K562 (cell line): ENCODE data around the gene TEX28.
"Not testable (repeated sequence)": the region's sequence is repeated elsewhere in the genome, so short reads cannot be mapped to it uniquely, and the experiment has no call there.

Source experiments
- EHMT2 ChIP-seq: fragments of 450-650 bp; IDR thresholded peaks from 2 replicates; pipeline ENCODE4 v1.6.1; 2018; ENCODE audit warnings: antibody characterized with exemption
- MAFG ChIP-seq: fragments of 450-650 bp; conservative IDR thresholded peaks from 2 replicates; pipeline ENCODE4 v1.6.1; 2016; ENCODE audit warnings: missing genetic modification characterization, missing compliant biosample characterization
- MBD2 ChIP-seq: sonication (generic); IDR thresholded peaks from 2 replicates; pipeline ENCODE4 v1.6.1; 2016; ENCODE audit warnings: low read depth, borderline replicate concordance
- NRF1 ChIP-seq, 2 experiments: fragments of 450-650 bp; IDR thresholded peaks in 1 of 2; conservative IDR thresholded peaks in 1 of 2; 2 replicates each; pipeline ENCODE4 v1.6.1; 2014; ENCODE audit warnings: mild to moderate bottlenecking in 2 of 2
- POLR2A ChIP-seq: fragments of 450-650 bp; conservative IDR thresholded peaks from 2 replicates; pipeline ENCODE4 v1.6.1; 2016
- RFX5 ChIP-seq: IDR thresholded peaks from 2 replicates; pipeline ENCODE4 v1.6.1; 2011; ENCODE audit warnings: low read depth, mild to moderate bottlenecking, improper control_type of control experiment, low read length
- SMAD1 ChIP-seq: fragments of 150-350 bp; IDR thresholded peaks from 2 replicates; pipeline ENCODE4 v1.6.1; 2014; ENCODE audit warnings: low read length, low read depth; ENCODE audit not compliant: partially characterized antibody
- TBP ChIP-seq: optimal IDR thresholded peaks from 2 replicates; pipeline ENCODE3; 2011; ENCODE audit warnings: low read depth, low read length, improper control_type of control experiment
- ZNF253 ChIP-seq: fragments of 250-450 bp; sonication (Bioruptor Pico); conservative IDR thresholded peaks from 2 replicates; pipeline ENCODE4 v1.6.1; 2021; ENCODE audit warnings: mild to moderate bottlenecking
- ZNF696 ChIP-seq: fragments of 250-450 bp; sonication (Bioruptor Pico); conservative IDR thresholded peaks from 2 replicates; pipeline ENCODE4 v1.4.0; 2020; ENCODE audit warnings: mild to moderate bottlenecking, moderate library complexity
- TF ChIP-seq, protein P1 (sequence below): sonication (generic); formaldehyde crosslinking; IDR thresholded peaks from 2 replicates; pipeline ENCODE4 v1.9.0; 2022; ENCODE audit warnings: mild to moderate bottlenecking, missing genetic modification reagents
- TF ChIP-seq, protein P2 (sequence below): fragments of 200-800 bp; sonication (Bioruptor generic); IDR thresholded peaks from 2 replicates; pipeline ENCODE4 v1.6.1; 2017; ENCODE audit warnings: missing genetic modification characterization, missing compliant biosample characterization

DNA sequence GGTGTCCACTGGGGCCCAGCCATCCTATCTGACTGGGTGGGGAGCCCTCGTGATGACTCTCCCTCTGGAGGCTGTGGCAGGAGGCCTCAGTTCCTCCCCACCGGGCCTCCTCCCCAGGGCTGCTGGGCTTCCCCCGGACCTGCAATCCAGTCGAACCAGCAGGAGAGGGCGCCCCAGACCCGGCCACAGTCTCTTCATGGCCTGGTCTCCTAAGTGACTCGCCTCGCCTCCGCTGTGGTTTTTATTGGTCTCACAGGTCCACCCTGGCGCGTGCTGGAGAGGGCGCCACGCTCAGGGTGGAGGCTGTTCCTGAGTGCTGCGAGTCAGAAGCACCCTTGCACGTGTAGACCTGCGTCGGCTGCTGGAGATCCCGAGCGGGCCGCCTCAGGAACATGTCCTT lies 48.7 kb upstream of the TEX28 start:
- TF ChIP-seq, protein P1, sequence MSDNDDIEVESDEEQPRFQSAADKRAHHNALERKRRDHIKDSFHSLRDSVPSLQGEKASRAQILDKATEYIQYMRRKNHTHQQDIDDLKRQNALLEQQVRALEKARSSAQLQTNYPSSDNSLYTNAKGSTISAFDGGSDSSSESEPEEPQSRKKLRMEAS (CRISPR knock-in tag), result not testable (repeated sequence)
- TF ChIP-seq NRF1 (conservative IDR thresholded peaks at IDR 0.05 in 1 of 2, IDR thresholded peaks at IDR 0.05 in 1 of 2); MBD2; RFX5; EHMT2; TBP; ZNF696 (CRISPR knock-in tag); ZNF253 (CRISPR knock-in tag); POLR2A; MAFG (tag); SMAD1: not testable (repeated sequence)
- TF ChIP-seq, protein P2, sequence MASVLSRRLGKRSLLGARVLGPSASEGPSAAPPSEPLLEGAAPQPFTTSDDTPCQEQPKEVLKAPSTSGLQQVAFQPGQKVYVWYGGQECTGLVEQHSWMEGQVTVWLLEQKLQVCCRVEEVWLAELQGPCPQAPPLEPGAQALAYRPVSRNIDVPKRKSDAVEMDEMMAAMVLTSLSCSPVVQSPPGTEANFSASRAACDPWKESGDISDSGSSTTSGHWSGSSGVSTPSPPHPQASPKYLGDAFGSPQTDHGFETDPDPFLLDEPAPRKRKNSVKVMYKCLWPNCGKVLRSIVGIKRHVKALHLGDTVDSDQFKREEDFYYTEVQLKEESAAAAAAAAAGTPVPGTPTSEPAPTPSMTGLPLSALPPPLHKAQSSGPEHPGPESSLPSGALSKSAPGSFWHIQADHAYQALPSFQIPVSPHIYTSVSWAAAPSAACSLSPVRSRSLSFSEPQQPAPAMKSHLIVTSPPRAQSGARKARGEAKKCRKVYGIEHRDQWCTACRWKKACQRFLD (CRISPR knock-in tag), result not testable (repeated sequence)
